ENCODE data around the gene FMNL2. TPM values are rescaled to one million over a fixed set of nuclear protein-coding genes. Genes with fewer than 3 reads are reported as not detected.

Gene FMNL2
- total RNA-seq, 1 experiment from 2014 or later = 33.6 TPM

GRCh38 chr2:152466980-152467676 lies 132.2 kb downstream of the FMNL2 start:
- Histone ChIP-seq H3K9ac (ENCODE audit: extremely low read depth, insufficient read length, low read length) (no peak overlapping the region), H3K23me2 (ENCODE audit: insufficient read length, low read depth, low read length, poor library complexity, severe bottlenecking) (no peaks in the 10 kb centered on the region), H3K4me1 (ENCODE audit: insufficient read depth, low read length) (peaks cover 15% of the 10 kb centered on the region; the same call in 1 of the 2 replicates), H3K27me3 (ENCODE audit: insufficient read depth, low read length) (no peaks in the 10 kb centered on the region), H3K14ac (ENCODE audit: insufficient read depth, low read length) (no peak overlapping the region), H2BK5ac (ENCODE audit: insufficient read length, low read length) (no peak overlapping the region), H3K79me2 (ENCODE audit: insufficient read depth, low read length) (peaks cover 2% of the 10 kb centered on the region; the same call in 1 of the 2 replicates), H3K18ac (ENCODE audit: insufficient read length, low read depth, low read length) (no peak overlapping the region), H2BK15ac (ENCODE audit: low read depth, low read length) (no peak overlapping the region), H4K5ac (ENCODE audit: insufficient read length, low read depth, low read length) (no peak overlapping the region), H2BK120ac (ENCODE audit: low read depth, low read length, poor library complexity, severe bottlenecking) (no peak overlapping the region), H3T11ph (ENCODE audit: low read length) (no peak overlapping the region), H3K56ac (ENCODE audit: insufficient read length, low read depth, low read length) (no peak overlapping the region), H3K27ac (ENCODE audit: insufficient read length, low read depth, low read length) (no peak overlapping the region), H2BK12ac (ENCODE audit: insufficient read length, low read depth, low read length) (no peak overlapping the region), H4K8ac (replicated peaks; ENCODE audit: insufficient read length, low read depth, low read length) (no peak overlapping the region), H2AFZ (ENCODE audit: low read length) (no peak overlapping the region), H3K9me3 (ENCODE audit: control insufficient read depth, low read depth, low read length) (no peaks in the 10 kb centered on the region), H2BK20ac (ENCODE audit: low read depth, low read length, poor library complexity, severe bottlenecking) (no peak overlapping the region), H3K4me2 (ENCODE audit: insufficient read depth, insufficient read length, low read length) (no peak overlapping the region), H4K91ac (ENCODE audit: insufficient read length, low read depth, low read length) (no peak overlapping the region), H3K23ac (ENCODE audit: insufficient read length, low read depth, low read length) (no peak overlapping the region), H3K79me1 (ENCODE audit: insufficient read depth, low read depth, low read length, poor library complexity, severe bottlenecking) (no peaks in the 10 kb centered on the region), H2AK5ac (ENCODE audit: insufficient read length, low read length) (no peak overlapping the region), H3K4ac (ENCODE audit: low read depth, low read length) (no peak overlapping the region), H4K20me1 (ENCODE audit: control insufficient read depth, insufficient read depth, insufficient read length) (no peaks in the 10 kb centered on the region)
- peak overlapping the region; percentile 11 to 57 (median 51); a peak in 3 of 7 replicates for H3K27ac Mint-ChIP-seq
- peaks cover 79 to 82% of the 10 kb centered on the region in 2 experiments for H3K4me1 Mint-ChIP-seq
- no peaks in the 10 kb centered on the region for H3K27me3 Mint-ChIP-seq (ENCODE audit: low read depth)
- DNase-seq = no peak
- no peaks in the 10 kb centered on the region; a peak in 1 of 7 replicates for H3K36me3 Mint-ChIP-seq (ENCODE audit: insufficient read depth in 1 of 3, low read depth in 3 of 3)
- no peak overlapping the region for H3K4me3 Mint-ChIP-seq
- no peak for TF ChIP-seq CTCF (conservative IDR thresholded peaks at IDR 0.05)
- WGBS (ENCODE audit: extremely low coverage, insufficient read length, low lambda C conversion rate) = no CpG with 5 or more reads among the region's 10 CpGs
- no peaks in the 10 kb centered on the region; a peak in 1 of 5 replicates for H3K9me3 Mint-ChIP-seq

Measured in H9 (cell line).